ENCODE data around the gene PTPRT.

DNA sequence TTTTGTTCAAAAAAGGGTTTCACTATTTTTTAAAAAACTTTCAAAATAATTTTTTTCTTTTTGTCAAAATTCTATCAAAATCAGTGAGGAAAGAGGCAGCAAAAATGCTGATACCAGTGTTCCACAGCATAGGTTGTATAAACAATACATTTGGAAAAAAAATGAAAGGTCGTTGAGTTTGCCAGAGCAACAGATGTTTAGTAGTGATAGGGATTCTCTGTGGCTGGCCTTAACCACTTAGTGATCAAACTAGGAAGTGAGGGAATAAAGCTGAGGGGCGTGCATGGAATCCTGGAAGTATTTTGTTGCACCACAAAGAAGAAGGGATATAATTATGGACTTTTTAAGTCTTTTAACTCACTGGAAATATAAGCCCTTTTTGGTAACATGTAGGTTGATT, 1016.3 kb downstream of the PTPRT start:
- no peak for TF ChIP-seq SP1 (IDR thresholded peaks at IDR 0.05; ENCODE audit: low read depth)
- no peak for TF ChIP-seq TCF7L2 (IDR thresholded peaks at IDR 0.05; ENCODE audit: borderline replicate concordance, extremely low read depth, insufficient read depth, insufficient read length)
- no peak for TF ChIP-seq CTCF (IDR thresholded peaks at IDR 0.05 in 2 of 3, conservative IDR thresholded peaks at IDR 0.05 in 1 of 3; ENCODE audit: borderline replicate concordance in 1 of 3, insufficient read depth in 1 of 3, low read depth in 2 of 3, low read length in 2 of 3)
- no peak for TF ChIP-seq EZH2 (IDR thresholded peaks at IDR 0.05)
- TF ChIP-seq SRF (IDR thresholded peaks at IDR 0.05; ENCODE audit: low read depth) = no peak
- TF ChIP-seq CEBPB (IDR thresholded peaks at IDR 0.05; ENCODE audit: low read depth) = no peak
- TF ChIP-seq ATF3 (IDR thresholded peaks at IDR 0.05) = no peak
- no peak for TF ChIP-seq JUND (IDR thresholded peaks at IDR 0.05)
- no peak for TF ChIP-seq POLR2A (IDR thresholded peaks at IDR 0.05; ENCODE audit: borderline replicate concordance, extremely low read depth, insufficient read depth, insufficient read length)
- TF ChIP-seq POLR2AphosphoS5 (IDR thresholded peaks at IDR 0.05; ENCODE audit: low read depth, low read length) = no peak
- no peak for TF ChIP-seq EGR1 (IDR thresholded peaks at IDR 0.05; ENCODE audit: low read depth)
- no peak for TF ChIP-seq SIN3A (IDR thresholded peaks at IDR 0.05; ENCODE audit: low read depth)

All from HCT116 (cell line).